Thyroid gland (tissue), 4 donors: Measurements from ENCODE around the gene MRAS.

Experiments
- POLR2A ChIP-seq, 2 donors: fragments of 450-650 bp; IDR thresholded peaks; one replicate each; pipeline ENCODE4 v1.6.1; 2017; ENCODE audit warnings: antibody characterized with exemption in 2 of 2, mild to moderate bottlenecking in 2 of 2, moderate library complexity in 1 of 2
- TF ChIP-seq, protein P1 (sequence below), 6 experiments: fragments of 200-600 bp in 3 of 6; fragments of 450-650 bp in 3 of 6; sonication (generic) in 3 of 6; IDR thresholded peaks; one replicate each; pipeline ENCODE4 v1.5.1; 2016 to 2019; ENCODE audit warnings: antibody characterized with exemption in 6 of 6, mild to moderate bottlenecking in 2 of 6, inconsistent platforms in 1 of 6, moderate library complexity in 1 of 6

DNA sequence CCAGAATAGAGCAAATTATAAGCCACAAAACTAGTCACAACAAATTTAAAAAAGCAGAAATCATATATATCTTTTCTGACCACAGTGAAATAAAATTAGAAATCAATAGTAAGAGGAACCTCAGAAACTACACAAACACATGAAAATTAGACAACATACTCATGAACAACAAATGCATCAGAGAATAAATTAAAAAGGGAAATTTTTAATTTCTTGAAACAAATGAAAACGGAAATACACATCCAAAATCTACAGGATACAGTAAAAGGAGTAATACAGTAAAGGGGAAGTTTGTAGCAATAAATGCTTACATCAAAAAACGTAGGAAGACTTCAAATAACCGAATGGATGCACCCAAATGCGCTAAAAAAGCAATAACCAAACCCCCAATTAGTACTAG is 37.9 kb upstream of the MRAS start:
- no peak for TF ChIP-seq POLR2A (IDR thresholded peaks at IDR 0.05)
- TF ChIP-seq, protein P1, sequence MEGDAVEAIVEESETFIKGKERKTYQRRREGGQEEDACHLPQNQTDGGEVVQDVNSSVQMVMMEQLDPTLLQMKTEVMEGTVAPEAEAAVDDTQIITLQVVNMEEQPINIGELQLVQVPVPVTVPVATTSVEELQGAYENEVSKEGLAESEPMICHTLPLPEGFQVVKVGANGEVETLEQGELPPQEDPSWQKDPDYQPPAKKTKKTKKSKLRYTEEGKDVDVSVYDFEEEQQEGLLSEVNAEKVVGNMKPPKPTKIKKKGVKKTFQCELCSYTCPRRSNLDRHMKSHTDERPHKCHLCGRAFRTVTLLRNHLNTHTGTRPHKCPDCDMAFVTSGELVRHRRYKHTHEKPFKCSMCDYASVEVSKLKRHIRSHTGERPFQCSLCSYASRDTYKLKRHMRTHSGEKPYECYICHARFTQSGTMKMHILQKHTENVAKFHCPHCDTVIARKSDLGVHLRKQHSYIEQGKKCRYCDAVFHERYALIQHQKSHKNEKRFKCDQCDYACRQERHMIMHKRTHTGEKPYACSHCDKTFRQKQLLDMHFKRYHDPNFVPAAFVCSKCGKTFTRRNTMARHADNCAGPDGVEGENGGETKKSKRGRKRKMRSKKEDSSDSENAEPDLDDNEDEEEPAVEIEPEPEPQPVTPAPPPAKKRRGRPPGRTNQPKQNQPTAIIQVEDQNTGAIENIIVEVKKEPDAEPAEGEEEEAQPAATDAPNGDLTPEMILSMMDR (IDR thresholded peaks at IDR 0.05): no peak
